OCI-LY1 (cell line): ENCODE measurements around the gene KAT6B.

Experiments used
- H2AFZ ChIP-seq: fragments of 200-600 bp; sonication (generic), shearing (Covaris generic); 2 replicates; pipeline ENCODE4 v1.6.0; 2014; ENCODE audit warnings: antibody characterized with exemption, mild to moderate bottlenecking, low read length
- H3F3A ChIP-seq: fragments of 200-600 bp; sonication (generic), shearing (Covaris generic); 2 replicates; pipeline ENCODE4 v1.6.0; 2014; ENCODE audit warnings: mild to moderate bottlenecking, antibody characterized with exemption, low read length, moderate library complexity; ENCODE audit not compliant: insufficient read depth
- H3K27ac ChIP-seq: fragments of 200-600 bp; sonication (generic); 2 replicates; pipeline ENCODE4 v1.5.1; 2014; ENCODE audit warnings: low read length, mixed run types, mild to moderate bottlenecking, low read depth; ENCODE audit not compliant: poor library complexity, severe bottlenecking
- H3K27me3 ChIP-seq: fragments of 200-600 bp; sonication (generic); 2 replicates; pipeline ENCODE4 v1.6.0; 2014; ENCODE audit warnings: antibody characterized with exemption, mild to moderate bottlenecking, low read length, moderate library complexity; ENCODE audit not compliant: insufficient read depth
- H3K36me3 ChIP-seq: fragments of 200-600 bp; sonication (generic); 2 replicates; pipeline ENCODE4 v1.6.1; 2014; ENCODE audit warnings: mild to moderate bottlenecking, antibody characterized with exemption, low read length, moderate library complexity, mixed read lengths; ENCODE audit not compliant: insufficient read depth
- H3K4me1 ChIP-seq: fragments of 200-600 bp; sonication (generic); 2 replicates; pipeline ENCODE4 v1.5.1; 2014; ENCODE audit warnings: mild to moderate bottlenecking, low read length, moderate library complexity; ENCODE audit not compliant: insufficient read depth, severe bottlenecking
- H3K4me2 ChIP-seq: fragments of 200-600 bp; sonication (generic), shearing (Covaris generic); 2 replicates; pipeline ENCODE4 v1.6.1; 2014; ENCODE audit warnings: low read length
- H3K4me3 ChIP-seq: fragments of 200-600 bp; sonication (generic); 2 replicates; pipeline ENCODE4 v1.5.1; 2014; ENCODE audit warnings: low read length, low read depth, mild to moderate bottlenecking, mixed read lengths; ENCODE audit not compliant: poor library complexity, severe bottlenecking
- H3K79me2 ChIP-seq: fragments of 200-600 bp; shearing (Covaris generic); 2 replicates; pipeline ENCODE4 v1.6.1; 2016; ENCODE audit warnings: mixed run types, low read length, mixed read lengths; ENCODE audit not compliant: insufficient read depth
- H3K9ac ChIP-seq: fragments of 200-600 bp; sonication (generic), shearing (Covaris generic); 2 replicates; pipeline ENCODE4 v1.6.1; 2014; ENCODE audit warnings: mild to moderate bottlenecking, low read length, mixed read lengths
- H3K9me2 ChIP-seq: fragments of 200-600 bp; sonication (generic), shearing (Covaris generic); 2 replicates; pipeline ENCODE4 v1.6.1; 2014; ENCODE audit warnings: low read depth, mild to moderate bottlenecking, low read length, mixed read lengths
- H3K9me3 ChIP-seq: fragments of 200-600 bp; shearing (Covaris generic); 2 replicates; pipeline ENCODE4 v1.6.1; 2014; ENCODE audit warnings: low read length, mixed read lengths
- H4K20me1 ChIP-seq: fragments of 200-600 bp; sonication (generic), shearing (Covaris generic); 2 replicates; pipeline ENCODE4 v1.6.0; 2016; ENCODE audit warnings: mild to moderate bottlenecking, low read length; ENCODE audit not compliant: insufficient read depth
- CTCF ChIP-seq: fragments of 200-600 bp; sonication (generic), shearing (Covaris generic); IDR thresholded peaks from 2 replicates; pipeline ENCODE4 v1.5.1; 2017; ENCODE audit warnings: mild to moderate bottlenecking, antibody characterized with exemption, low read length, moderate library complexity, mixed read lengths
- EZH2 ChIP-seq: fragments of 200-600 bp; sonication (generic), shearing (Covaris generic); IDR thresholded peaks from 2 replicates; pipeline ENCODE4 v1.8.0; 2017; ENCODE audit warnings: borderline replicate concordance, mixed run types, mild to moderate bottlenecking, antibody characterized with exemption, low read length, moderate library complexity, mixed read lengths

Gene KAT6B

GRCh38 chr10:74862625-74863024, 36.2 kb downstream of the KAT6B start:
- Histone ChIP-seq H3K9me3 (no peaks in the 10 kb centered on the region), H3K4me2 (no peak overlapping the region), H3K4me3 (no peak overlapping the region), H3K27me3 (no peaks in the 10 kb centered on the region), H3K79me2 (peaks cover 70% of the 10 kb centered on the region), H3F3A (no peaks in the 10 kb centered on the region), H3K4me1 (no peaks in the 10 kb centered on the region), H3K27ac (no peak overlapping the region), H4K20me1 (no peaks in the 10 kb centered on the region), H3K36me3 (no peaks in the 10 kb centered on the region), H3K9me2 (no peaks in the 10 kb centered on the region), H2AFZ (no peak overlapping the region), H3K9ac (no peak overlapping the region)
- no peak for TF ChIP-seq CTCF
- TF ChIP-seq EZH2 = no peak

GRCh38 chr10:74863551-74863950, 37.2 kb downstream of the KAT6B start:
- Histone ChIP-seq H4K20me1 (no peaks in the 10 kb centered on the region), H3K4me3 (no peak overlapping the region), H3K79me2 (peaks cover 72% of the 10 kb centered on the region), H2AFZ (no peak overlapping the region), H3K9me3 (no peaks in the 10 kb centered on the region), H3K27ac (no peak overlapping the region), H3K4me1 (peaks cover 3% of the 10 kb centered on the region), H3K36me3 (no peaks in the 10 kb centered on the region; the same call in 1 of the 2 replicates), H3F3A (no peaks in the 10 kb centered on the region), H3K4me2 (no peak overlapping the region), H3K9ac (no peak overlapping the region), H3K27me3 (no peaks in the 10 kb centered on the region), H3K9me2 (no peaks in the 10 kb centered on the region)
- no peak for TF ChIP-seq EZH2
- TF ChIP-seq CTCF = no peak

GRCh38 chr10:74867351-74867750, 41.0 kb downstream of the KAT6B start:
- H3K79me2 ChIP-seq = peaks cover 70% of the 10 kb centered on the region
- H3K36me3 ChIP-seq = no peaks in the 10 kb centered on the region; the same call in 1 of the 2 replicates
- peaks cover 19% of the 10 kb centered on the region for H3K4me1 ChIP-seq
- no peak overlapping the region for H3K4me2 ChIP-seq
- no peak for TF ChIP-seq EZH2
- no peak for TF ChIP-seq CTCF
- H3K4me3 ChIP-seq = no peak overlapping the region
- no peaks in the 10 kb centered on the region for H3K9me2 ChIP-seq
- no peak overlapping the region for H3K27ac ChIP-seq
- no peak overlapping the region for H3K9ac ChIP-seq
- H4K20me1 ChIP-seq = no peaks in the 10 kb centered on the region
- H3K9me3 ChIP-seq = no peaks in the 10 kb centered on the region
- no peak overlapping the region for H2AFZ ChIP-seq
- H3K27me3 ChIP-seq = no peaks in the 10 kb centered on the region
- no peaks in the 10 kb centered on the region for H3F3A ChIP-seq
